ENCODE data around the gene CELSR1. TPM values are rescaled to one million over a fixed set of nuclear protein-coding genes. Genes with fewer than 3 reads are reported as not detected.

The CELSR1 gene, protein sequence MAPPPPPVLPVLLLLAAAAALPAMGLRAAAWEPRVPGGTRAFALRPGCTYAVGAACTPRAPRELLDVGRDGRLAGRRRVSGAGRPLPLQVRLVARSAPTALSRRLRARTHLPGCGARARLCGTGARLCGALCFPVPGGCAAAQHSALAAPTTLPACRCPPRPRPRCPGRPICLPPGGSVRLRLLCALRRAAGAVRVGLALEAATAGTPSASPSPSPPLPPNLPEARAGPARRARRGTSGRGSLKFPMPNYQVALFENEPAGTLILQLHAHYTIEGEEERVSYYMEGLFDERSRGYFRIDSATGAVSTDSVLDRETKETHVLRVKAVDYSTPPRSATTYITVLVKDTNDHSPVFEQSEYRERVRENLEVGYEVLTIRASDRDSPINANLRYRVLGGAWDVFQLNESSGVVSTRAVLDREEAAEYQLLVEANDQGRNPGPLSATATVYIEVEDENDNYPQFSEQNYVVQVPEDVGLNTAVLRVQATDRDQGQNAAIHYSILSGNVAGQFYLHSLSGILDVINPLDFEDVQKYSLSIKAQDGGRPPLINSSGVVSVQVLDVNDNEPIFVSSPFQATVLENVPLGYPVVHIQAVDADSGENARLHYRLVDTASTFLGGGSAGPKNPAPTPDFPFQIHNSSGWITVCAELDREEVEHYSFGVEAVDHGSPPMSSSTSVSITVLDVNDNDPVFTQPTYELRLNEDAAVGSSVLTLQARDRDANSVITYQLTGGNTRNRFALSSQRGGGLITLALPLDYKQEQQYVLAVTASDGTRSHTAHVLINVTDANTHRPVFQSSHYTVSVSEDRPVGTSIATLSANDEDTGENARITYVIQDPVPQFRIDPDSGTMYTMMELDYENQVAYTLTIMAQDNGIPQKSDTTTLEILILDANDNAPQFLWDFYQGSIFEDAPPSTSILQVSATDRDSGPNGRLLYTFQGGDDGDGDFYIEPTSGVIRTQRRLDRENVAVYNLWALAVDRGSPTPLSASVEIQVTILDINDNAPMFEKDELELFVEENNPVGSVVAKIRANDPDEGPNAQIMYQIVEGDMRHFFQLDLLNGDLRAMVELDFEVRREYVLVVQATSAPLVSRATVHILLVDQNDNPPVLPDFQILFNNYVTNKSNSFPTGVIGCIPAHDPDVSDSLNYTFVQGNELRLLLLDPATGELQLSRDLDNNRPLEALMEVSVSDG (N-terminal part only)
- total RNA-seq = 0.39 and 0.44 TPM in 2 replicates

DNA sequence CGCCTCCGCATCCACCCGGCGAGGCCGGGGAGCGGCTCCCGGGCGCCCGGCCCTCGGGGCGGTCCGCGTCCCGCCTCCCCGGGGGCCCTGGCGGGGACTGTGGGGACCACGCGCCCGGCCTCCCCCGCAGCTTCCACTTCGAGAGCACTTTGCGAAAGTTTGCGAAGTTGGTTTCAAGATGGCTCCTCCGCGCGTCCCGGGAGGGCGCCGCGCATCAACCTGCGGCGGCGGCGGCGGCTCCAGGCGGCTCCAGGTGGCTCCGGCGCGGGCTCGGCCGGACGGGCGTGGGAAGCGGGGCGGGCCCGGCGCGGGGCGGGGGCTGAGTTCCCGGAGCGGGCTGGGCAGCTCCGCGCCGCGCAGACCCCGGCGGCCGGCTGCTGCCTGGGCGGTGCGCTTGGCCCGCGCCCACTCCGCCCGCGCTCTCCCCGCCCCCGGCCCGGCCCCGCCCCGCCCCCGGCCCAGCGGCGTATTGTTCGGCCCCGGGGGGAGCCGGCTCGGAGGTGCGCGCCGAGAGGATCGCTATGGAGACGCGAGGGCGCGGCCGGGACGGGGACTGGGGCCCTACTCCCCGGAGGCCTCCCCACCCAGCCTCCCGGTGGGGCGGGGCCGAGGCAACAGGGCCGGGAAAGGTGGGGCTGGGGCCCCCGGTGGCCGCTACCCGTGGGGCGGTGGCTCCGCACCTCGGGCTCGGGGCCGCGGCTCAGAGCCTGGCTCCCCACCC lies at the start of gene CELSR1:
TSS of gene CELSR1 (minus strand) at position 396 of the 721 bp plus-strand sequence. CDS start 450 bp downstream, outside the sequence.
- no peak within 1 kb of the TSS for H3K27ac Mint-ChIP-seq
- intact Hi-C loops (cut with micrococcal nuclease) = no loop called here
- peaks cover 5% of the 10 kb centered on the region for H3K4me1 Mint-ChIP-seq (ENCODE audit: low read depth)
- DNase-seq (ENCODE audit: low spot score) = no peak
- no peaks in the 10 kb centered on the region for H3K36me3 Mint-ChIP-seq (ENCODE audit: low read depth)
- H3K27me3 Mint-ChIP-seq (ENCODE audit: insufficient read depth) = peaks cover 37% of the 10 kb centered on the region
- H3K9me3 Mint-ChIP-seq = no peaks in the 10 kb centered on the region
- peak within 1 kb of the TSS; percentile 26 for H3K4me3 Mint-ChIP-seq

DNA sequence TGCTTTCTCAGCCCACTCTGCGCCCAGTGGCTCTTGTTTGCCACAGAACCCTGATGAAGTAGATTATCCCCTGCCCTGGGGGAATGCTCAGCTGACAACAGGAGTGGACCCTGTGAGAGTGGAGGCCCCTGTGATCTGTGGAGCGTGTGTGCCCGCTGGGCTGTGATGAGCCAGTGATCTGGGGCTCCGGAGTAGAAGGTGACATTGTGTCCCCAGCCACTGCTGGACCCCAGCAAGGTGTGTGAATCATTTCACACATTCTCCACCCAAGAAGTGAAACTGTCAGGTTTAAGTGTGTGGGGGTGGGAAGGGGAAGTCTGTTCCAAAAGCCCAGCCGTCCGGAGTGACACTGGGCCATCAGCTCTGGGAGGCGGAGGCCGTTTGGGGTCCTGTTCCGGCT lies 49.6 kb upstream of the CELSR1 start:
- Mint-ChIP-seq H3K9me3 (no peaks in the 10 kb centered on the region), H3K36me3 (ENCODE audit: low read depth) (peaks cover 2% of the 10 kb centered on the region), H3K4me1 (ENCODE audit: low read depth) (peaks cover 39% of the 10 kb centered on the region), H3K27ac (peak overlapping the region; percentile 61), H3K27me3 (ENCODE audit: insufficient read depth) (peaks cover 3% of the 10 kb centered on the region), H3K4me3 (peak overlapping the region; percentile 74)
- DNase-seq (ENCODE audit: low spot score) = no peak
- intact Hi-C loops (cut with micrococcal nuclease) = no loop called here

- Mint-ChIP-seq H3K36me3 (ENCODE audit: low read depth) (peaks cover 2% of the 10 kb centered on the region), H3K4me3 (no peak overlapping the region), H3K9me3 (no peaks in the 10 kb centered on the region), H3K4me1 (ENCODE audit: low read depth) (peaks cover 41% of the 10 kb centered on the region), H3K27ac (no peak overlapping the region), H3K27me3 (ENCODE audit: insufficient read depth) (peaks cover 3% of the 10 kb centered on the region)
- DNase-seq (ENCODE audit: low spot score) = no peak
- intact Hi-C loops (cut with micrococcal nuclease) = no loop called here
Measured at GRCh38 chr22:46586531-46587011, 49.2 kb upstream of the CELSR1 start.

DNA sequence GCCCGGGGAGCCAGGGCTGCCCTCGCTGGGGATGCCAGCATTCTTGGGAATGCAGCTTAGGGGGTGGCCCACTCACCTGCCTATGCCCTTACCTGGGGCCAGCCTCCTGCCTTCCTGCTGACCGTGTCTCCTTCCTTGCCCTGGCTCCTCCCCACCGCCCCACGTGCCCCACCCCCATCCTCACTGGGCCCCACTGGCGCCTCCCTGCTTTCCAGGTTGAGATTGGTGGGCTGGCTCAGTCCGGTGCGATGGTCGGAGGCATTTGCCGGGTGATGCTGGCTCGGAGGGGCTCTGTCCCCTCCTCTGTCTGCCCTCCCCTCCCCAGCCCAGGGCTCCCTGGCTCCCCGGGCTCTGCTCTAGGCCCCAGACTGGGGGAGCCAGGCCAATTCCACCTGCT lies 48.7 kb upstream of the CELSR1 start:
- peaks cover 45% of the 10 kb centered on the region for H3K4me1 Mint-ChIP-seq (ENCODE audit: low read depth)
- peaks cover 2% of the 10 kb centered on the region for H3K36me3 Mint-ChIP-seq (ENCODE audit: low read depth)
- no peaks in the 10 kb centered on the region for H3K9me3 Mint-ChIP-seq
- H3K27me3 Mint-ChIP-seq (ENCODE audit: insufficient read depth) = peaks cover 3% of the 10 kb centered on the region
- no peak for DNase-seq (ENCODE audit: low spot score)
- no peak overlapping the region for H3K27ac Mint-ChIP-seq
- H3K4me3 Mint-ChIP-seq = no peak overlapping the region
- intact Hi-C loops (cut with micrococcal nuclease) = no loop called here

DNA sequence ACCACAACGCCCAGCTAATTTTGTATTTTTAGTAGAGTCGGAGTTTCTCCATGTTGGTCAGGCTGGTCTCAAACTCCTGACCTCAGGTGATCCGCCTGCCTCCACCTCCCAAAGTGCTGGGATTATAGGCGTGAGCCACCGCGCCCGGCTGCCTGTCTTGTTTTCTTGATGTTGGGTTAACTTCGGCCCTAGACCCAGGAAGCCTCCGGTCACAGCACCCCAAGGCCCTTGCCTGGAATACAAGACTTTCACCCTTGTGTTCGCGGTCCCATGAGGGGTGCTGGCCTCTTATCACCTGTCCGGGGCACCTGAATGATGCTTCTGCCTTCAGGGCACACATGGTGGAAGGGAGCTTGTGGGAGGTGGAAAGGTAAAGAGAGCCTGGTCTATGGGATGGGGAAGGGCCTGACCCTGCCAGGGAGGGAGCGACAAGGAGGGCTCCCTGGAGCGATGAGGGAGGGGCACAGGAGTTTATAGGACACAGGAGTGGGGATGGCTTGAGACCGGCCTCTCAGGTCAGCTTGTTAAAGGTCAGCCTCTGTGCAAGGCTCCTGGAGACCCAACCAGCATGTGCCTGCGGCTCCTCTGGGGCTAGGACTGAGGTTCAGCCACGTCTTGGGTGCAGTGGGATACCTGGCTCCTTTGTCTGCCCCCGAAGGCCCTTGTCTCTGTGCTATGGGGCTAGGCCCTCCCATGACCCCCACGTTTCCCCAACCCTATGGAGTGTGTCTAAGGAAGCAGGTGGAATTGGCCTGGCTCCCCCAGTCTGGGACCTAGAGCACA lies 48.1 kb upstream of the CELSR1 start:
- H3K4me3 Mint-ChIP-seq = no peak overlapping the region
- peaks cover 42% of the 10 kb centered on the region for H3K4me1 Mint-ChIP-seq (ENCODE audit: low read depth)
- no peaks in the 10 kb centered on the region for H3K9me3 Mint-ChIP-seq
- peaks cover 2% of the 10 kb centered on the region for H3K36me3 Mint-ChIP-seq (ENCODE audit: low read depth)
- no peak overlapping the region for H3K27ac Mint-ChIP-seq
- peaks cover 3% of the 10 kb centered on the region for H3K27me3 Mint-ChIP-seq (ENCODE audit: insufficient read depth)
- intact Hi-C loops (cut with micrococcal nuclease) = no loop called here
- no peak for DNase-seq (ENCODE audit: low spot score)

DNA sequence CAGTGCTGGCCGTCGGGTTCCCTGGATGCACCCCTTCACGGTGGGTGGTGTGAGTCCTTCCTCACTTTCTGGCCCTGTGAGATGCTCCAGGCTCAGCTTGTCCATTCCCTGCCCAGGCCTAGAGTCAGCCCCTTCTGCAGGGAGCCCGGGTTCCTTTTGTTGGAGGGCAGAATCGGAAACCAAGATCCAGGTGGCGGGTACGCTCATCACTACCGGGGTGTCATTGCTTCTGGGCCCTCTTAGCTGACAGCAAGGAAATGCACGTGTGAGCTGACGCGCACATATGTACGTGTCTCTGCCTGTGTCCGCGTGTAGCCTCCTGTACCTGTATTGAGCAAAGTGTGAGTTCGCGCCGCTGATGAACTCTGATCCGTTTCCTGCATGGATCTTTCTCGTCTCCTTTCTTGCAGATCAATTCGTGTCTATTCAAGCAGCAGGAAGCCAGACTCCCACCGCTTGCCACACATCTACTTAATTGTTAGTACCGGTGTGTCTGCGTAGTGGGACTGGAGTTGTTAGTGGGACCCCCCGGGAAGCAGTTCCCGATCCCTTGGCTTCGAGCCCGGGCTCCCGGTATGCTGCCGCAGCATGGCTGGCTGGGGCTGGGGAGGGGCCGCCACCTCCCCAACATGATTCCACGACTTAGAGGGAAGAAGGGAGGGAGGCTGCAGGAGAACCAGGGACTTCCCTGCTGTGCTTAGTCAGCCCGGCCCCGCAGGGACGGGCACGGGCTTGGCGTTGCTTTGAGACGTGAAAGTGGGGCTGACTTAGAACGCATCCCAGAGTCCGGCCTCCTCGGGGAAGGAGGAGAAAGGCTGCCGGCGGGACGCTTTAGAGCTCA lies 46.9 kb upstream of the CELSR1 start:
- H3K9me3 Mint-ChIP-seq = no peaks in the 10 kb centered on the region

DNA sequence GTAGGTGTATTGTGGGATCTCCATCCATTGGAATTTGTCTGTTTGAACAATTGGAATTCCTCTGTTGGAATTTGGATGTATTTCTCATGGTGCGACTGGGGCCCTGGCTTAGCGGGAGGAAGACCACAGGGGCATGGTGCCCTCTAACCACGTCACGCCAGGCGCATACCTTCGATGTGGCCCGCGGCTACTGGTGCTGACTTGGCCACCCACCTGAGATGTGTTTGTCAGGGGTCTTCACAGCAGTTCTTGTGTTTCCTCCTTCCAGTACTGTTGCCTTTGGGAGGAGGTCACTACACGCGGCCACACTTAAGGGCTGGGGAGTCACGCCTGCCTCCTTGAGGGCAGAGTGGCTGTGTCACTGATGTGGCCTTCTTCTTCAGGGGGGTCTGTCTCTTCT lies 46.2 kb upstream of the CELSR1 start:
- no peak for DNase-seq (ENCODE audit: low spot score)
- Mint-ChIP-seq H3K4me1 (ENCODE audit: low read depth) (peaks cover 56% of the 10 kb centered on the region), H3K9me3 (no peaks in the 10 kb centered on the region), H3K27me3 (ENCODE audit: insufficient read depth) (peaks cover 3% of the 10 kb centered on the region), H3K4me3 (no peak overlapping the region), H3K27ac (no peak overlapping the region), H3K36me3 (ENCODE audit: low read depth) (peaks cover 7% of the 10 kb centered on the region)
- intact Hi-C loops (cut with micrococcal nuclease) = no loop called here

More for the DNA sequence above, 46.9 kb upstream of the CELSR1 start:
- DNase-seq (ENCODE audit: low spot score) = no peak
- intact Hi-C loops (cut with micrococcal nuclease) = no loop called here
- Mint-ChIP-seq H3K27ac (no peak overlapping the region), H3K4me1 (ENCODE audit: low read depth) (peaks cover 48% of the 10 kb centered on the region), H3K36me3 (ENCODE audit: low read depth) (peaks cover 2% of the 10 kb centered on the region), H3K4me3 (no peak overlapping the region), H3K27me3 (ENCODE audit: insufficient read depth) (peaks cover 3% of the 10 kb centered on the region)

DNA sequence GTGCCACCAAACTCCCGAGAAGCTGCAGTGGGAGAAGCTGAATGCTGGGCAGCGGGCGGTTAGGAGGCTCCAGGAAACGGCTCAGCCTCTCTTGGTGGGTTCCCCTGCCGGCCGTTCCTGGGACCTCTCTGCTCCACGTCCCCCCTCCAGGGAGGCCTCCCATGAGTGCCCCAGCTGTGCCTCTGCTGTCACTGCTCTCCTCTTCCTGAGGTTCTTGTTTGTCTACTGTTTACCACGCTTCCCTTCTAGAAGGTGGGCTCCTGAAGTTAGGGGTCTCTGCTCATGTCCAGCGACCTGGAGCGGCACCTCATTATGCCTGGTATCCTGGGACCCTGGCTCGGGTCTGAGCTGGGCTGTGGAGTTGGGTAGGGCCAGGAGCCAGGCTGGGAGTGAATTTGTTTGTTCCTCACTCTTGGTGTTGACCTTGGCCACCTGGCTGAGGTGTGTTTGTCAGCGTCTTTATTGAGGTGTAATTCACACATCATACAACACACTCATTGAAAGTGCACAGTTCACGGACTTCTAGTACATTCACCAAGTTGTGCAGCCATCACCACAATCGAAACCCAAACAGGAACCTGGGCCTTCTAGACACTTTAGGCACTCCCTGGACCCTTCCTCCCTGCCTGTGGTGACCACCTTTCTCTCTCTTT lies 45.0 kb upstream of the CELSR1 start:
- intact Hi-C loops (cut with micrococcal nuclease) = no loop called here
- H3K4me1 Mint-ChIP-seq (ENCODE audit: low read depth) = peaks cover 61% of the 10 kb centered on the region

GRCh38 chr22:46581538-46582244 lies 44.3 kb upstream of the CELSR1 start:
- Mint-ChIP-seq H3K4me1 (ENCODE audit: low read depth) (peaks cover 54% of the 10 kb centered on the region), H3K4me3 (no peak overlapping the region), H3K27ac (no peak overlapping the region), H3K36me3 (ENCODE audit: low read depth) (peaks cover 7% of the 10 kb centered on the region), H3K27me3 (ENCODE audit: insufficient read depth) (peaks cover 3% of the 10 kb centered on the region), H3K9me3 (no peaks in the 10 kb centered on the region)
- no peak for DNase-seq (ENCODE audit: low spot score)
- intact Hi-C loops (cut with micrococcal nuclease) = no loop called here

More for the DNA sequence above, 45.0 kb upstream of the CELSR1 start:
- Mint-ChIP-seq H3K36me3 (ENCODE audit: low read depth) (peaks cover 7% of the 10 kb centered on the region), H3K4me3 (no peak overlapping the region), H3K27ac (no peak overlapping the region), H3K9me3 (no peaks in the 10 kb centered on the region), H3K27me3 (ENCODE audit: insufficient read depth) (peaks cover 3% of the 10 kb centered on the region)
- DNase-seq (ENCODE audit: low spot score) = no peak

- H3K9me3 Mint-ChIP-seq = no peaks in the 10 kb centered on the region
- intact Hi-C loops (cut with micrococcal nuclease) = no loop called here
- no peak overlapping the region for H3K4me3 Mint-ChIP-seq
- no peak for DNase-seq (ENCODE audit: low spot score)
- peaks cover 7% of the 10 kb centered on the region for H3K36me3 Mint-ChIP-seq (ENCODE audit: low read depth)
- peaks cover 3% of the 10 kb centered on the region for H3K27me3 Mint-ChIP-seq (ENCODE audit: insufficient read depth)
- H3K27ac Mint-ChIP-seq = no peak overlapping the region
- H3K4me1 Mint-ChIP-seq (ENCODE audit: low read depth) = peaks cover 51% of the 10 kb centered on the region
Measured at GRCh38 chr22:46580940-46581537, 43.6 kb upstream of the CELSR1 start.

Measured in activated T-helper 1 cell treated with anti-CD3 and anti-CD28 coated beads, Interleukin-12 subunit alpha, Interleukin-12 subunit beta, Interleukin-2, Interleukin-4 antibody, amounts not matched to agents 30 ng/mL and 10 ng/mL and 1 ng/mL, durations not matched to agents 14 hours and 24 hours and 36 hours (primary cell).